ENCODE results near the gene LRRC66.

The LRRC66 gene

DNA sequence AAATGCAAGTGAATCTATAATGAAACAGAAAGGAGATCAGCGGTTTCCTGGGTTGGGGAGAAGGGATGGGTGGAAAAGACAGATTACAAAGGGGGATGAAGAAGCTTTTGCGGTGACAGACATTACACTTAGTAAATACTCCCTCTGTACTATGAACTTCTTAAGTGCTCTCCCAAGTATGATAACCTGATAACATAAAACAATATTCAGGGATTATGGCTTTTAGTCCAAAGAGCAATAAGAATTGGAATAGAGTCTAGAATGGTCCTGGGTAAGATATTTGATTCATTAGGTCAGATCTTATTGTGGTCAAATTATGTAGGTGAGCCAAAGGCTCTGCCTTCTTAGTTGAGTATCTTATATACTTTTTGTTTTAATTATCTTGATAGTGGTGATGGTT is 9.2 kb downstream of the LRRC66 start:
- Histone ChIP-seq H3K36me3 (ENCODE audit: control insufficient read depth, low read length) (no peaks in the 10 kb centered on the region), H3K4me1 (ENCODE audit: control insufficient read depth, low read length) (peaks cover 14% of the 10 kb centered on the region), H3K27me3 (ENCODE audit: control insufficient read depth, low read length) (no peaks in the 10 kb centered on the region), H3F3A (ENCODE audit: control insufficient read depth, insufficient read depth) (no peaks in the 10 kb centered on the region), H3K27ac (ENCODE audit: low read depth, low read length) (no peak overlapping the region), H3K4me2 (ENCODE audit: low read length) (no peak overlapping the region), H3K9me3 (ENCODE audit: control insufficient read depth, insufficient read depth, low read length) (no peaks in the 10 kb centered on the region), H3K9me2 (replicated peaks; ENCODE audit: control insufficient read depth, low read length) (no peaks in the 10 kb centered on the region), H4K20me1 (ENCODE audit: control insufficient read depth, insufficient read depth, low read depth, low read length) (no peaks in the 10 kb centered on the region), H3K4me3 (ENCODE audit: low read length) (no peak overlapping the region), H3K79me2 (ENCODE audit: control insufficient read depth, low read length) (no peaks in the 10 kb centered on the region)
- TF ChIP-seq, protein P1, sequence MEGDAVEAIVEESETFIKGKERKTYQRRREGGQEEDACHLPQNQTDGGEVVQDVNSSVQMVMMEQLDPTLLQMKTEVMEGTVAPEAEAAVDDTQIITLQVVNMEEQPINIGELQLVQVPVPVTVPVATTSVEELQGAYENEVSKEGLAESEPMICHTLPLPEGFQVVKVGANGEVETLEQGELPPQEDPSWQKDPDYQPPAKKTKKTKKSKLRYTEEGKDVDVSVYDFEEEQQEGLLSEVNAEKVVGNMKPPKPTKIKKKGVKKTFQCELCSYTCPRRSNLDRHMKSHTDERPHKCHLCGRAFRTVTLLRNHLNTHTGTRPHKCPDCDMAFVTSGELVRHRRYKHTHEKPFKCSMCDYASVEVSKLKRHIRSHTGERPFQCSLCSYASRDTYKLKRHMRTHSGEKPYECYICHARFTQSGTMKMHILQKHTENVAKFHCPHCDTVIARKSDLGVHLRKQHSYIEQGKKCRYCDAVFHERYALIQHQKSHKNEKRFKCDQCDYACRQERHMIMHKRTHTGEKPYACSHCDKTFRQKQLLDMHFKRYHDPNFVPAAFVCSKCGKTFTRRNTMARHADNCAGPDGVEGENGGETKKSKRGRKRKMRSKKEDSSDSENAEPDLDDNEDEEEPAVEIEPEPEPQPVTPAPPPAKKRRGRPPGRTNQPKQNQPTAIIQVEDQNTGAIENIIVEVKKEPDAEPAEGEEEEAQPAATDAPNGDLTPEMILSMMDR (IDR thresholded peaks at IDR 0.05; ENCODE audit: low read depth, low read length, poor library complexity, severe bottlenecking) = no peak
- no peak for TF ChIP-seq EZH2phosphoT487 (IDR thresholded peaks at IDR 0.05; ENCODE audit: borderline replicate concordance, low read length)

DNA sequence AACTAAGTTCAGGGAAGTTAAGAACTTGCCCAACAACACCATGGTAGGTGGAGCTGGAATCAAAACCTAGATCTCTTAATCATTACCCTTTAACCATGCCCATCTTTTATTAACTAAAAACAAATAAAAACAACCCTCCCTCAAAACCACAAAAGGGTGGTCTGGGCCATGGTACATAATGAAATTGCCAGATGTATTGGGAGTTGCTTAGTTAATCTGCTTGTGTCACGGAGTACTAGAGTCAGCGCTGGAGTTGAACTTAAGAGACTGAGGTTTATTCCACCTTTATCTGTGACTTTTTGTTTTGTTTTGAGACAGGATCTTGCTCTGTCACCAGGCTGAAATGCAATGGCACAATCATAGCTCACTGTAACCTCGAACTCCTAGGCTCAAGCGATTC is 13.3 kb downstream of the LRRC66 start:
- no peaks in the 10 kb centered on the region for H3K9me3 ChIP-seq (ENCODE audit: control insufficient read depth, insufficient read depth, low read length)
- peaks cover 6% of the 10 kb centered on the region for H3K4me1 ChIP-seq (ENCODE audit: control insufficient read depth, low read length)
- H3K9me2 ChIP-seq (replicated peaks; ENCODE audit: control insufficient read depth, low read length) = no peaks in the 10 kb centered on the region
- H3F3A ChIP-seq (ENCODE audit: control insufficient read depth, insufficient read depth) = no peaks in the 10 kb centered on the region
- no peaks in the 10 kb centered on the region for H3K27me3 ChIP-seq (ENCODE audit: control insufficient read depth, low read length)
- H3K4me3 ChIP-seq (ENCODE audit: low read length) = no peak overlapping the region
- no peaks in the 10 kb centered on the region for H3K36me3 ChIP-seq (ENCODE audit: control insufficient read depth, low read length)
- H3K4me2 ChIP-seq (ENCODE audit: low read length) = no peak overlapping the region
- TF ChIP-seq EZH2phosphoT487 (IDR thresholded peaks at IDR 0.05; ENCODE audit: borderline replicate concordance, low read length) = no peak
- TF ChIP-seq, protein P1 (IDR thresholded peaks at IDR 0.05; ENCODE audit: low read depth, low read length, poor library complexity, severe bottlenecking) = no peak
- H3K79me2 ChIP-seq (ENCODE audit: control insufficient read depth, low read length) = no peaks in the 10 kb centered on the region
- H3K27ac ChIP-seq (ENCODE audit: low read depth, low read length) = no peak overlapping the region
- no peaks in the 10 kb centered on the region for H4K20me1 ChIP-seq (ENCODE audit: control insufficient read depth, insufficient read depth, low read depth, low read length)

DNA sequence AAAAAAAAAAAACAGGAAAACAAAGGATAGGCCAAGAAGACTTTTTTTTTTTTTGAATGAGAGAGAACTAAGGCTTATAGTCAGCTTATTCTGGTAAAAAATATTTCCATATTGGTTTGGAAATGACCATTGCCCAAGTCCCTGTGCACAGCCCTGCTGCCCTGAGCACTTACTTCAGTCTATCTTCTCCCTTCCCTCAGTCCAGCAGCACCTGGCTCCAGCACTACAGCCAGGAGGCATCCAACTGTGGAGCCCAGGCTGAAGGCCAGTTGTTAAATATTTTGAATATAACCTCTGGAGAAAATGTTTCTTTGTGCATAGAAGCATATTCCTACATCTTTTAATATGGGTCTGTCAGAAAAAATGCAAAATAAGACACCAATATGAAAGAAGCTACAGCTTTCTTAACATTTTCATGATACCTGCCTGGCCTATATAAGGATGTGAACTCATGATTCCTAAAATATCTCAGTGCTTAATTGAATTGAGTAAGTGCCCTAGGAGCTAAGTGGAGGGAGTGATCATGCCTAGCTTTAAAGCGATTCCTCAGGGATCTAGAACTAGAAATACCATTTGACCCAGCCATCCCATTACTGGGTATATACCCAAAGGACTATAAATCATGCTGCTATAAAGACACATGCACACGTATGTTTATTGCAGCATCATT is 14.4 kb downstream of the LRRC66 start:
- TF ChIP-seq, protein P1 (IDR thresholded peaks at IDR 0.05; ENCODE audit: low read depth, low read length, poor library complexity, severe bottlenecking) = no peak
- TF ChIP-seq EZH2phosphoT487 (IDR thresholded peaks at IDR 0.05; ENCODE audit: borderline replicate concordance, low read length) = no peak
- H3K4me3 ChIP-seq (ENCODE audit: low read length) = no peak overlapping the region
- H3K36me3 ChIP-seq (ENCODE audit: control insufficient read depth, low read length) = no peaks in the 10 kb centered on the region
- H3K27me3 ChIP-seq (ENCODE audit: control insufficient read depth, low read length) = no peaks in the 10 kb centered on the region
- no peaks in the 10 kb centered on the region for H3K9me2 ChIP-seq (replicated peaks; ENCODE audit: control insufficient read depth, low read length)
- no peaks in the 10 kb centered on the region for H3K79me2 ChIP-seq (ENCODE audit: control insufficient read depth, low read length)
- no peak overlapping the region for H3K4me2 ChIP-seq (ENCODE audit: low read length)
- H3F3A ChIP-seq (ENCODE audit: control insufficient read depth, insufficient read depth) = no peaks in the 10 kb centered on the region
- H3K27ac ChIP-seq (ENCODE audit: low read depth, low read length) = no peak overlapping the region
- H3K4me1 ChIP-seq (ENCODE audit: control insufficient read depth, low read length) = no peaks in the 10 kb centered on the region
- no peaks in the 10 kb centered on the region for H3K9me3 ChIP-seq (ENCODE audit: control insufficient read depth, insufficient read depth, low read length)
- no peaks in the 10 kb centered on the region for H4K20me1 ChIP-seq (ENCODE audit: control insufficient read depth, insufficient read depth, low read depth, low read length)

Data from DOHH2 (cell line).